ENCODE measurements around the gene ALDH1A1. TPM values are rescaled to one million over a fixed set of nuclear protein-coding genes. Genes with fewer than 3 reads are reported as not detected.

ALDH1A1 gene
- total RNA-seq, 1 experiment from 2014 or later, result 1.9 TPM

- ChIA-PET CTCF (no interaction called here), POLR2A (no interaction called here)
- Mint-ChIP-seq H3K9me3 (no peaks in the 10 kb centered on the region), H3K27me3 (ENCODE audit: low read depth) (no peaks in the 10 kb centered on the region), H3K4me3 (no peak overlapping the region), H3K4me1 (peaks cover 5% of the 10 kb centered on the region), H3K27ac (no peak overlapping the region), H3K36me3 (no peaks in the 10 kb centered on the region)
- TF ChIP-seq HMGA2 (CRISPR knock-in tag; IDR thresholded peaks at IDR 0.05), result peak; percentile 97
- TF ChIP-seq ETV6 (CRISPR knock-in tag; IDR thresholded peaks at IDR 0.05), result no peak
- TF ChIP-seq GABPB1 (CRISPR knock-in tag; IDR thresholded peaks at IDR 0.05), result peak; percentile 39; the same call in 1 of the 2 replicates
- ATAC-seq, result no peak
- DNase-seq (ENCODE audit: low spot score), result no peak
Observed at GRCh38 chr9:72979405-72980100, 26.7 kb upstream of the ALDH1A1 start.

GRCh38 chr9:72978744-72979143, 25.9 kb upstream of the ALDH1A1 start:
- H3K27ac Mint-ChIP-seq, result no peak overlapping the region
- CTCF ChIA-PET, result no interaction called here
- ATAC-seq (no peak), DNase-seq (ENCODE audit: low spot score) (no peak)
- H3K36me3 Mint-ChIP-seq, result no peaks in the 10 kb centered on the region
- no peak overlapping the region for H3K4me3 Mint-ChIP-seq
- no peak for TF ChIP-seq FOXJ3 (CRISPR knock-in tag; IDR thresholded peaks at IDR 0.05; ENCODE audit: borderline replicate concordance)
- no peak for TF ChIP-seq GRHL2 (CRISPR knock-in tag; IDR thresholded peaks at IDR 0.05; ENCODE audit: insufficient replicate concordance, severe bottlenecking)
- no peak for TF ChIP-seq ZBTB21 (CRISPR knock-in tag; IDR thresholded peaks at IDR 0.05; ENCODE audit: borderline replicate concordance)
- no peak for TF ChIP-seq TCF7 (CRISPR knock-in tag; IDR thresholded peaks at IDR 0.05; ENCODE audit: low read depth)
- no peak for TF ChIP-seq JUN (CRISPR knock-in tag; IDR thresholded peaks at IDR 0.05)
- no peak for TF ChIP-seq SP1 (CRISPR knock-in tag; conservative IDR thresholded peaks at IDR 0.05)
- no peak for TF ChIP-seq ZNF263 (CRISPR knock-in tag; IDR thresholded peaks at IDR 0.05; ENCODE audit: low read depth)
- no peaks in the 10 kb centered on the region for H3K9me3 Mint-ChIP-seq
- POLR2A ChIA-PET, result no interaction called here
- peaks cover 5% of the 10 kb centered on the region for H3K4me1 Mint-ChIP-seq
- no peaks in the 10 kb centered on the region for H3K27me3 Mint-ChIP-seq (ENCODE audit: low read depth)

- DNase-seq (ENCODE audit: low spot score) (no peak), ATAC-seq (no peak)
- H3K27ac Mint-ChIP-seq, result no peak overlapping the region
- H3K27me3 Mint-ChIP-seq (ENCODE audit: low read depth), result no peaks in the 10 kb centered on the region
- TF ChIP-seq PREB (CRISPR knock-in tag; IDR thresholded peaks at IDR 0.05; ENCODE audit: borderline replicate concordance) (no peak), E2F5 (CRISPR knock-in tag; IDR thresholded peaks at IDR 0.05) (no peak)
- no peaks in the 10 kb centered on the region for H3K36me3 Mint-ChIP-seq
- ChIA-PET POLR2A (no interaction called here), CTCF (interaction anchor here (0.6 to 1.8 kb wide), 2 partner anchors 45 to 268 kb away, joined by 3 to 4 read pairs; no protein-coding TSS in a partner anchor)
- H3K4me1 Mint-ChIP-seq, result peaks cover 5% of the 10 kb centered on the region
- no peaks in the 10 kb centered on the region for H3K9me3 Mint-ChIP-seq
- no peak overlapping the region for H3K4me3 Mint-ChIP-seq
Observed at GRCh38 chr9:72977670-72978069, 24.8 kb upstream of the ALDH1A1 start.

GRCh38 chr9:72974501-72974900, 21.6 kb upstream of the ALDH1A1 start:
- no peak overlapping the region for H3K27ac Mint-ChIP-seq
- no peaks in the 10 kb centered on the region for H3K27me3 Mint-ChIP-seq (ENCODE audit: low read depth)
- no peak overlapping the region for H3K4me3 Mint-ChIP-seq
- CTCF ChIA-PET, result interaction anchor here (0.5 kb wide), 1 partner anchor 12 kb away, joined by 3 read pairs; no protein-coding TSS in a partner anchor
- DNase-seq (ENCODE audit: low spot score) (no peak), ATAC-seq (no peak)
- peaks cover 5% of the 10 kb centered on the region for H3K4me1 Mint-ChIP-seq
- no peaks in the 10 kb centered on the region for H3K36me3 Mint-ChIP-seq
- POLR2A ChIA-PET, result no interaction called here
- H3K9me3 Mint-ChIP-seq, result peaks cover under 1% of the 10 kb centered on the region; the same call in 1 of the 2 replicates
- TF ChIP-seq ERG (CRISPR knock-in tag; IDR thresholded peaks at IDR 0.05) (no peak), MLX (CRISPR knock-in tag; IDR thresholded peaks at IDR 0.05) (no peak), CREM (CRISPR knock-in tag; IDR thresholded peaks at IDR 0.05) (no peak), ZNF532 (CRISPR knock-in tag; IDR thresholded peaks at IDR 0.05; ENCODE audit: borderline replicate concordance) (no peak), IRF2 (CRISPR knock-in tag; IDR thresholded peaks at IDR 0.05; ENCODE audit: borderline replicate concordance, low read depth) (no peak), IRF1 (CRISPR knock-in tag; IDR thresholded peaks at IDR 0.05) (no peak), JUN (CRISPR knock-in tag; IDR thresholded peaks at IDR 0.05) (no peak)
